GM18520 (cell line): ENCODE measurements around the gene TEPSIN.

Source experiments
- ATAC-seq: cut with Tn5 transposase; IDR thresholded peaks from one replicate; pipeline ENCODE4 v1.9.1; 2021; ENCODE audit not compliant: unreplicated experiment

TEPSIN gene

DNA sequence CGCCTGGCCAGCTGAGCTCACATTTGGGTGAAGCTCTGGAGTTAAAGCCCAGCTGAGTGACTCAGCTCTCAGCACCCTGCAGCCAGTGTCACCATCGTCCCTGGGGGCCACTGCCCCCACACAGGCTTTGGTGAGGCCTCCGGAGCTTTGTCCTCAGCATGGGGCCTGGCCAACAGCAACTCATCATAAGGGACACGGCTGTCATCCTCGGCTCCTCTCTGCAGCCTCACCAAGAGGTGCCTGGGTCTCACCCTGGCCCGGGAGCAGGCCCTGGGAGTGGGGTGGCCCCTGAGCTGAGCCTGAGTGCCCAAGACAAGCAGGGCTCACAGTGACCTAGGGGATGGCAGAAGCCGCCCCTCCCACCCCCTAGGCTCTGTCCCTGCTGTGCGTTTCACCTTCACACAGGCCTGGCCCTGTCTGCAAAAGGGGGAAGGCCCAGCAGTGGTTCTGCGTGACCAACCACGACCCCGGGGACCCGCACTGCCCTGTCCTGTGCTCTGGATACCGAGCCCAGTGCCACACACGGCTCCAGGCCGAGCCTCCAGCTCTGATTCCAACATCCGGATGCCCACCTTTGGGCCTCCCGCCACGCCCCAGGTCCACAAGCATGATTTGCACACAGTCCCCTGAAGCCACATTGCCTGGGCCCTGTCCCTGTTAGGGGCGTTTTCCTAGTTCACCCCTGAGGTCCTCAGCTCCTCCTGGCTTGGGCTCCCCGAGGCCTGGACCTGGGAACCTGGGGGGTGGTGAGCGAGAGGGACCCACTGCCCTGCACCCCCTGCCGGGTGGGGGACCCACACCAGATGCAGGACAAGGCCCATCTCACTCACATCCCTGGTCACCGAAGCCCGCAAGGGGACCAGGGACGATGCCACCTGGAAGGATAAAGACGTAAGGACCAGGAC lies 51.0 kb downstream of the TEPSIN start:
- no peak for ATAC-seq

DNA sequence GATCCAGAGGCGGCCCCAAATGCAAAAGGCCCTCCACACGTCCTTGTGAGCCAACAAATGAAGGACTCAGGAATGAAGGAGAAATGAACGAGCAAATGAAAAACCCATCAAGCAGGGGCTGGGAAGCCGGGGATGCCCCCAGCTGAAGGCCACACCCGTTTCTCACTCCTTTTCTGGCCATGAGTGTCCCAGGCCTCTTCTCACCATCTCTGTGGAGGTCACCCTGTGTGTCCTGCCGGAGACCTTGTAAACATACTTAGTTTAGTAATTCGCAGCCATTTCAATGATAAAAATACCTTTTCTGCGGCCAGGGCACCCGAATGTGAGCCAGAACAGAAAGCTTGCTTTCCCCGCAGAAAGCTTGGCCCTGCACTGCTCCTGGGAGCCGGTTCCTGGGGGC lies 51.7 kb downstream of the TEPSIN start:
- no peak for ATAC-seq

DNA sequence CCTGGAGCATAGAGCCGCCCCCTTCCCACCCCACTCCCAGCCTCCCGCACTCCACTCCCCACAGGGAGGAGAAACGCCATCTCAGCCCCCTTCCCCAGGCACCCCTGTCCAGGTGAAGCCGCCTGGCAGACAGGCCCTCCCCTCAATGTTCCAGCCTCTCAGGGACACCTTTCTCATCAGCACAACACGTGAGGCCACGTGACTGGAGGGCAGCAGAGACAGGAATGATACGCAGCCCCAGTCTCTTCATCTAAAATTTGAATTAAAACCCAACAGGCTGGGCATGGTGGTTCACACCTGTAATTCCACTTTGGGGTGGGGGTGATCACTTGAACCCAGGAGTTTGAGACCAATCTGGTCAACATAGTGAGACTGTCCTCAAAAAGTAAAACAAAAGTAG lies 52.7 kb downstream of the TEPSIN start:
- no peak for ATAC-seq

DNA sequence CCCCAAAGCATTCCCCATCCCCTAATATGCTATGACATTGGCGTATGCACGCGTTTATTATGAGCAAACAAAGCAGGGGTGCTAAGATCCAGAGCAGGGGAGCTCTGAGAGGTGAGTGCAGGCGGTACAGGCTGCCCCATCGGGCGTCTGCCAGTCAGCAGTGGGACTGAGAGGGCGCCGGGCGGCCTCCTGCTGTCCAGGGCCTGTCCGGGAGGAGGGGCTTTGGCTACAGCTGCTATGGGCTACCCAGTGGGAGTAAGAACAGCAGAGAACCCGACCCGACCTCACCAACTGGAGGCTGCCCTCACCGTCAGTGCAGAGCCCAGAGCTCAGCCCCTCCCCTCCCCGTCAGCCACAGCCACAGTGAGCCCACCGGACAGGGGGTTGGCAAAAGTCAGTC lies 54.3 kb downstream of the TEPSIN start:
- ATAC-seq, result no peak

DNA sequence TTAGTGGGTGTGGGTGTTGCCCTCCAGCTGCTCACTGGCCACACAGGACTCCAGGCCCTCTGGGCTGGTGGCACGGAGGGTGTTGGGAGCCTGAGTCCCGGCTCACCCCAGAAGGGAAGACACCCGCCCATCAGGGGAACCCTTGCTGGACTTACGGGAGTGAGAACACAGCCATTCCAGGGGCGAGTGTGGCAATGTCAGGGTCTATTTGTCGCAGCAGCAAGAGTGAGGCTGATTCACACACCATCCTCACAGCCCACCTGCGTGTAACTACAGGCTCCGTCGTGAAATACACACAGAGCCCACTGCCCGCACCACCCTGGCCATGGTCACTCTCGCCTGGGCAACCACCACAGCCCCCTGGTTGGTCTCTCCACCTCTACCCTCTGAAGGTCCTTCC lies 55.0 kb downstream of the TEPSIN start:
- ATAC-seq, result no peak

DNA sequence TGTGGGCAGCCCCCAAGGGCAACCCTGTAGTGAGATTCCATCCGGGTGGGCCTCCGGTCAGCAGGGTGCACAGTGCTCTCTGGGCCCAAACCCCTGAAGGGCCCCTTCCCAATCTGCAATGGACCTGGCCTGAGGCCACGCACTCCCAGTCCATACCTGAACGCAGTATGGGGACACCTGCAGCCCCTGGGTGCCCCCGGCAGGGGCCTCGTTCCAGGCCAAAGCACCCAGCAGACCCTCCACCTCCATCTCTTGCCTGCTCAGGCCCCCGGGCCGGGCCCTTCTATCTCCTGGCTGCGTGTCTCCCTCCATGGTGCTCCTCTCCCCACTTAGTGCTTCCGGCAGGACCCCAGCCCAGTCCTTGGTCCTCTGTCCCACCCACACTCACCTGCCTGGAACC lies 55.5 kb downstream of the TEPSIN start:
- no peak for ATAC-seq

DNA sequence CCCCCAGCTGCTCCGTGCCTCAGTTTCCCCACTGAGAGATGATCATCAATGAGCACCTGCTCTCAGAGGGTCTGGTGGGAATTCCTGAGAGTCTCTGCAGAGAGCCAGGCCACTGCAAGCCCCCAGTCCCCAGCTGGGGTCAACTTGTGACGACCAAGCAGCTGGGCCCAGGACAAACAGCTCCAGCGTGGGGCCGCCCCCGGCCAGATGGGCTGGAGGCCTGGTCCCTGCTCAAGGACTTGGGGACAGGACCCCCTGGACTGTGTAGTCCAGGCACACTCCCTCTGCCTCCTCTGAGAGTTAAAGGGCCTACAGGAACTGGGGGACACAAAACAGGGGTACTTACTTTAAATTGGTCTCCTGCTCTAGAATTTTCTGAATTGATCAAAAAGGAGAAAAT lies 56.3 kb downstream of the TEPSIN start:
- no peak for ATAC-seq

DNA sequence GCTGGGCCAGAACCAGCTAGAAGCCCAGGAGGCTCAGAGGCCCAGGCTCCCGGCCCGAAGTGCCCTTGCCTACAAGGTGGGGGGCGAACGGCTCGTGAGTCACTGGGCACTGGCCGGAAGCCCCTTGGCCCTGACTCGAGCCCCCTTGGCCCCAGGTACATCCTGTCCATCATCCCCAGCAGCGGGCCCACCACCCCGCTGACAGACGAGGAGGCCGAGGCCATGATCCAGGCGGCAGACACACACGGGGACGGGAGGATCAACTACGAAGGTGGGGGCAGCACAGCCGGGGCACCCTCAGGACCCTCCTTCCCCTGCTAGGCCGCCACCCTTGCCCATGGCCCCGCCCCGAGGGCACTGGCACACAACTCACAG lies 57.1 kb downstream of the TEPSIN start:
- no peak for ATAC-seq

DNA sequence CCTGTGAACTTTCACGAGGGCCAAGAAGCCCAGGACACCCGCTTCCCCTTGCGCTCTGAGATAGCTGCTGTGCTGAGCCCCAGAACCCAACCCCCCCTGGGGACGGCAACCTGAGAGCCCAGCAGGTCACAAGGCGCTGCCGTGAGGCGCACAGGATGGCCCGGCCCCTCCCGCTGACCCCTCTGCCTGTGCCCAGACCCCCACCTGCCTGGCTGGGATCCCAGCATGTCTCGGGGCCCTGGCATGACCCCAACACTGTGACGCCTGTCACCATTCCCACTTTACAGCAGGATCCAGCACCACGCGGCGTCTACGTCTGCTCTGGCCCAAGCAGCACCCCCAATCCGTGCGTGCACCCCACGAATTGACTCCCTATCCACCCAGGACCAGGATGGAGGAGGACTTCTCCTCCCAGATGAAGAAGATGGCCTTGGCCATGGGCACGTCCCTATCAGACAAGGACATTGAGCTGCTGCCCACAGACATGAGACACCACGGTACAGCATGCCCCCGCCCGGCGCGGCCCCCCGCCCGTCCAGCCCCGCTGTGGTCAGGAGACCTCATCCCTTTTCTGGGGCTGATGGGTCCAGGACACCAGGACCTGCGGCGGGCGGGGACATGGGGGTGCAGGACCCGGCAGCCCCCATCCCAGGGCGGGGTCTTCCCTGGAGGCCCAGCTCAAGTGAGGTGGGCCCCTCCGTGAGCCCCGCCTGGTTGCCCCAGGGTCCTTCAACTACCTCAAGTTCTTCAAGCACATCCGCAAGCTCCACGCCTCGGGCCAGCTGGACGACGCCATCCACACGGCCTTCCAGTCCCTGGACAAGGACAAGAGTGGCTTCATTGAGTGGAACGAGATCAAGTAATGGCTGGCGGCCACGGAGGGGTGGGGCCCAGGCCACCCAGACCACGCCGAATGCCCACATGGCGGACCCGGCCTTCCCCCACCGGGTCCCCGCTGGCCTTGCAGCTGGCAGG lies 57.7 kb downstream of the TEPSIN start:
- ATAC-seq, result no peak

DNA sequence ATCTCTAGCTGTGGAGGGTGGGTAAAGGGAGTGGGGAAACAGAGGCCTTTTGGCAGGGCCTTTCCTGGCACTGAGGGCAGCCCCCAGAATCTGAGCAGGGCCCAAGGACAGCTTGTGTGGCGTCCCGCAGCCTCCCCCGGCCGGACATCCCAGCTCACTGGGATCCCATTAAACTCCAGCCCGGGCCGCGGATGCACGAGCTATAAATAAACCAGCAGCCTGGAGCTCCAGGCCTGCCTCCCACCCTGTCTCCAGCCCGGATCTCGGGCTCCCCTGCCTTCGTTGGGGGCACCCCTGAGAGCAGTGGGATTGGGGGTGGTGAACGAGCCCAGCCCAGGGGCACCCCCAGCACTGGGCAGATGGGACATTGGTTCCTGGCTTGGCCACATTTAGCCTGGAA lies 59.0 kb downstream of the TEPSIN start:
- no peak for ATAC-seq

DNA sequence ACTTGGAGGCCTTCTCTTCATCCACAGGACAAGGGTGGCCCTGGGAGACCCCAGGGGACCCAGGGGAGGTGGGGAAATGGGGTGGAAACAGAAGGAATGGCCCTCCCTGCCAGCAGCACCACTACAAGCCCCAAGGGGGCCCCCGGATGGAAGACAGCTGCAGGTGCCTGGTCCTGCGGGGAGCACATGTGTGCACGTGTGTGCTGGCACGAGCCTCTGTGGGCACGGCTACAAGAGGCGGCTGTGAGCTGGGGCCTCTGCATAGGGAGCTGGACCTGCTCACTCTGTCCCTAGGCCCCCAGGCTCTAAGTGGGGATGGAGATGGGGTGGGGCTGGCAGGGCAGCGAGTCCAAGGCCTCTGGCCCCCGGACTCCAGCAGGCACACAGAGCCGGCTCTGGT lies 59.6 kb downstream of the TEPSIN start:
- no peak for ATAC-seq
